Neuron (in vitro differentiated cells): ENCODE results near the gene ITM2A.

ENCODE experiments used
- H2AFZ ChIP-seq: one replicate; pipeline ENCODE4 v1.6.1; 2013; ENCODE audit warnings: low read depth, mild to moderate bottlenecking, inconsistent platforms, low read length, moderate library complexity
- H3K27me3 ChIP-seq: one replicate; pipeline ENCODE4 v1.6.1; 2013; ENCODE audit warnings: low read length; ENCODE audit not compliant: insufficient read depth
- H3K36me3 ChIP-seq: one replicate; pipeline ENCODE4 v1.6.1; 2013; ENCODE audit warnings: low read length; ENCODE audit not compliant: insufficient read depth
- H3K4me1 ChIP-seq: one replicate; pipeline ENCODE4 v1.6.1; 2013; ENCODE audit warnings: low read length; ENCODE audit not compliant: insufficient read depth
- H3K4me3 ChIP-seq: 2 replicates; pipeline ENCODE4 v1.5.1; 2013; ENCODE audit warnings: mild to moderate bottlenecking, low read length, moderate library complexity
- H3K9me3 ChIP-seq: one replicate; pipeline ENCODE4 v1.6.1; 2013; ENCODE audit warnings: low read length

ITM2A gene

GRCh38 chrX:79366873-79367749 lies at the start of gene ITM2A:
Gene ITM2A, minus strand, starts transcription at chrX:79367334. Its CDS starts 119 bp downstream, at chrX:79367215.
- Histone ChIP-seq H3K9me3 (no peaks in the 10 kb centered on the region), H3K4me3 (no peak within 1 kb of the TSS), H3K4me1 (no peaks in the 10 kb centered on the region), H3K36me3 (no peaks in the 10 kb centered on the region), H3K27me3 (peaks cover 11% of the 10 kb centered on the region), H2AFZ (no peak within 1 kb of the TSS)

DNA sequence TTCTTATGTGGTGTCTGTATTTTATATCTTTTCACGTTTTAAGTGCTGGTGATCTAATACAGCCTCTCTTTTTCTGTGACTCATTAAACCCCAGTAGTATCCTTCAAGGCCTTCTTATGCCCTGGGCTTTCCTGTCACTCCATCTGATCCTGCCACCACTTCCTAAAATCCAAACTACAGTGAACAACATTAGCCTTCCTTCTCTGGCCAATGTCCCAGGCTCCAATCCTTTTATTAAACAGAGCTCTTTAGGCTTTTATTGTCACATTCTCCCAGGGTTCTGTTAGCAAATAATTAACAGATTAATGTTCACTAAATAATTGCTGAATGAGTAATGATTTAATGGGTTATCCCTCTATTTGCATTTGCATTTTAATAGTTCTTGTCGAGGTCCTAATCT lies 47.9 kb upstream of the ITM2A start:
- H3K4me3 ChIP-seq = no peak overlapping the region
- H3K9me3 ChIP-seq = no peaks in the 10 kb centered on the region
- no peak overlapping the region for H2AFZ ChIP-seq
- H3K27me3 ChIP-seq = no peaks in the 10 kb centered on the region
- no peaks in the 10 kb centered on the region for H3K36me3 ChIP-seq
- H3K4me1 ChIP-seq = no peaks in the 10 kb centered on the region

GRCh38 chrX:79413963-79414362 lies 46.8 kb upstream of the ITM2A start:
- no peaks in the 10 kb centered on the region for H3K9me3 ChIP-seq
- H2AFZ ChIP-seq = no peak overlapping the region
- no peak overlapping the region for H3K4me3 ChIP-seq
- no peaks in the 10 kb centered on the region for H3K36me3 ChIP-seq
- H3K4me1 ChIP-seq = no peaks in the 10 kb centered on the region
- no peaks in the 10 kb centered on the region for H3K27me3 ChIP-seq

DNA sequence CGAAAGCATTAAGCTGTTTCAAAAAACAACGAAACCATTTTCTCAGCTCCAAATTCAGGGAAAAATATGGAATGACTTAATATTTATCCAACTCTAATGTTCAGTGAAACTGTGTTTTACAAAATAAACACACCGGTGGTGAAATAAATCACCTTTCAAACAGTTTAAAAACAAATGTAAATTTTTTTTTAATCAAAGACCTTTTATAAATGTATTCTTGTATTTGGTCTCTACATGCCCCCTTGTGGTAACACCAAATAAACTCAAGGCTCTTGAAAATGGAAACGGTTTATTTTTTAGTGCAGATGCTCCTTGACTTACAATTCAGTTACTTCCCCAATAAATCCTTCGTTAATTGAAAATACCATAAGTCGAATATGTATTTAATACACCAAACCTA lies 45.8 kb upstream of the ITM2A start:
- Histone ChIP-seq H3K4me3 (no peak overlapping the region), H3K4me1 (no peaks in the 10 kb centered on the region), H3K27me3 (no peaks in the 10 kb centered on the region), H2AFZ (no peak overlapping the region), H3K9me3 (no peaks in the 10 kb centered on the region), H3K36me3 (no peaks in the 10 kb centered on the region)

DNA sequence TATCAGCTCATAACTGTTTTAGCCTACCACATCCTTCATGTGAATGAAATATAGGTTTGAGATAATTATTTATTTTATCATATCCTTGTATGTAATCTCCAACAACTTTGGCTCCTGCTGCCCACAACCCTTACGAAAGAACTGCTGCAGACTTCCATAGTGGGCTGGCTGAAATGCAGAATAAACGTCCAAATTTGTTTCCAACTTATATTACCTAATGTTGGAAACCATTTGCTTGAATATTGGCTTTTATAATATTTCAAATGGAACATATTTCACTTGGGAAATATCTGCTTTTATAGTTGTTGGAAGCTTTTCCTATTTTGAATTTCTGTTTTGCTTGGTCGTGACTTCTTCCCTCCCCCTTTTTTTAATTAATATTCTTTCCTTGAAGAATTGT lies 45.0 kb upstream of the ITM2A start:
- Histone ChIP-seq H2AFZ (no peak overlapping the region), H3K27me3 (no peaks in the 10 kb centered on the region), H3K9me3 (no peaks in the 10 kb centered on the region), H3K4me1 (no peaks in the 10 kb centered on the region), H3K36me3 (no peaks in the 10 kb centered on the region), H3K4me3 (no peak overlapping the region)

DNA sequence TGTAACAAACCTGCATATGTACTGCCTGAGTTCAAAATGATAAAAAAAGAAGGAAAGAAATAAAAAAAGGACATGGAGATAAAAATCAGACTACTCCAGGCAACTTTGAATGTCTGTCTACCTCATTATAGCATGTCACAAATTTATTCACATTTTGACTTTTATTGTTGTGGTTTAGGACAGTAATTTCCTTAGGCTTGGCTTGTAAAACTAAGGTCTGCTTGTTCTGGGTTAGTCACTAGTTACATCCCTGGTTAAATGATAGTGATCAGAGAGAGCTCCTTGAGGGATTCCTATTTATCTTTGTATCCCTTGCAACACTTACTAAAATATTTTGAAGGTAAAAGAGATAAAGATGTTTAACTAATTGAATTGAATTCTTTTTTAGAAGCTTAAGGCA lies 42.5 kb upstream of the ITM2A start:
- no peaks in the 10 kb centered on the region for H3K27me3 ChIP-seq
- no peak overlapping the region for H3K4me3 ChIP-seq
- no peaks in the 10 kb centered on the region for H3K9me3 ChIP-seq
- H3K36me3 ChIP-seq = no peaks in the 10 kb centered on the region
- H3K4me1 ChIP-seq = no peaks in the 10 kb centered on the region
- H2AFZ ChIP-seq = no peak overlapping the region

DNA sequence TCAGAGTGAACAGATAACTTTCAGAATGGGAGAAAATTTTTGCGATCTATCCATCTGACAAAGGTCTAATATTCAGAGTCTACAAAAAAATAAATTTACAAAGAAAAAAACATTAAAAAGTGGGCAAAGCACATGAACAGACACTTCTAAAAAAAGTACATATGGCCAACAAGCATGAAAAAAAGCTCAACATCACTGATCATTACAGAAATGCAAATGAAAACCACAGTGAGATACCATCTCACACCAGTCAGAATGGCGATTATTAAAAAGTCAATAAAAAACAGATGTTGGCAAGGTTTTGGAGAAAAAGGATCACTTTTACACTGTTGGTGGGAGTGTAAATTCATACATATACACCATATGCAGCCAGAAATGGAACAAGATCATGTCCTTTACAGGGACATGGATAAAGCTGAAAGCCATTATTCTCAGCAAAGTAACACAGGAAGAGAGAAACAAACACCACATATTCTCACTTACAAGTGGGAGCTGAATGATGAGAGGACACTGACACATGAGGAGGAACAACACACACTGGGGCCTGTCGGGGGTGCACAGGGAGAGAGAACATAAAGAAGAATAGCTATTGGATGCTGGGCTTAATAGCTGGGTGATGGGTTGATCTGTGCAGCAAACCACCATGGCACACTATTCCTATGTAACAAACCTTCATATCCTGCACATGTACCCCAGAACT lies 41.6 kb upstream of the ITM2A start:
- H2AFZ ChIP-seq = no peak overlapping the region
- H3K9me3 ChIP-seq = no peaks in the 10 kb centered on the region
- no peaks in the 10 kb centered on the region for H3K36me3 ChIP-seq
- no peaks in the 10 kb centered on the region for H3K27me3 ChIP-seq
- no peaks in the 10 kb centered on the region for H3K4me1 ChIP-seq
- no peak overlapping the region for H3K4me3 ChIP-seq

DNA sequence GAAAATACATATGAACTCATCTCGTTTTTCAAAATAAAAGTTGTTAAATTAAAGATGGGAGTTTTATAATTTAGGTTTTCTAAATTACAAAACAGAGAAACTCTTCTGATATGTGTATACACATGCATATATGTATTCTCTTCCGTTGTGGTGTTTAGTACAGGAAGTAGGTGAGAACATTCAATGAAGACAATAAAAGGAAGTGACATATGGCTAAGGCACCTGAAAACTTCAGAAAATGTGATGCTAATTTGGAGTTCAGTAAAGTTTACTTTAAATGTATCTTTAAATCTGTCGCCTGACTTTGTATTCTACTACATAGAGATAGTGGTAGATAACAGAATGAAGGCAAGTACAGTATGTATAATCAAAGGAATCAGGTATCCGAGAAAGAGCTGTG lies 33.5 kb upstream of the ITM2A start:
- Histone ChIP-seq H3K27me3 (no peaks in the 10 kb centered on the region), H2AFZ (no peak overlapping the region), H3K4me1 (no peaks in the 10 kb centered on the region), H3K9me3 (no peaks in the 10 kb centered on the region), H3K36me3 (no peaks in the 10 kb centered on the region), H3K4me3 (no peak overlapping the region)

DNA sequence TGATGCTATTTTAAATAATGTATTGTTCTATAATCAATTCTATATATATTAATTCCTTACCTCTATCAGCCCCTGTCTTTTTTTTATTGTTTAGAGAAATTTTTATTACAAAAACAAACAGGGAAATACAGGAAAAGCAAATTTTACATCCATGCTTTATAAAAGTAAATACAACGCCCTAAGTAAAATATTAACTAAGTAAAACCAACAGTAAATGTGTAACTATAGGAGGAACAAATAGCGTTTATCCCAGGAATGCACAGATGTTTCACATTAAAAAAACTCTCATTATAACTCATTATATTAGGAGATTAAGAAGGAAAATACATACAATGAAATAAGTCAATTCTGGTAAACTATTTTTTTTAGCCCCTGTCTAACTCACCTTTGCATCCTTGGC lies 8.2 kb upstream of the ITM2A start:
- H3K36me3 ChIP-seq = no peaks in the 10 kb centered on the region
- no peak overlapping the region for H3K4me3 ChIP-seq
- H3K9me3 ChIP-seq = no peaks in the 10 kb centered on the region
- H3K27me3 ChIP-seq = no peaks in the 10 kb centered on the region
- no peak overlapping the region for H2AFZ ChIP-seq
- no peaks in the 10 kb centered on the region for H3K4me1 ChIP-seq

DNA sequence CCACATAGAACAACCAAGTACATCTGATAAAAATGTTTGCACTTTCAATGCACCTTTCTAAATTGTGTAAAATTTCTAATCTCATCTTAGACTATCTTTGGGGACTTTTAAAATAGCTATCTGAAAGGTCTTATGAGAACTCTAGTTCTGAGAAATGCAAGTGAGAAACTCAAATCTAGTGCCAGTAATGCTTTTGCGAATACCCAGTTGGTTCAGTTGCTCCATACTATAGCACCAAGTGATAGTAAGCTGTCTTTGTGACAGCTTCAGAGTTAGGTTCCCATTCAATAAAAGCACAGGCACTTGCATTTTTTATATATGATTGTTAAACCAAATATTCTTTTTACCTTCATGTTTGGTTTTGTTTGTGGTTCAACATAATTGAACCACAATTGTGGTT lies 4.5 kb upstream of the ITM2A start:
- Histone ChIP-seq H3K4me1 (no peaks in the 10 kb centered on the region), H2AFZ (no peak overlapping the region), H3K9me3 (no peaks in the 10 kb centered on the region), H3K4me3 (no peak overlapping the region), H3K36me3 (no peaks in the 10 kb centered on the region), H3K27me3 (peaks cover 7% of the 10 kb centered on the region)

GRCh38 chrX:79371101-79371500 lies 4.0 kb upstream of the ITM2A start:
- Histone ChIP-seq H3K4me1 (no peaks in the 10 kb centered on the region), H3K9me3 (no peaks in the 10 kb centered on the region), H3K4me3 (no peak overlapping the region), H2AFZ (no peak overlapping the region), H3K27me3 (peaks cover 11% of the 10 kb centered on the region), H3K36me3 (no peaks in the 10 kb centered on the region)

DNA sequence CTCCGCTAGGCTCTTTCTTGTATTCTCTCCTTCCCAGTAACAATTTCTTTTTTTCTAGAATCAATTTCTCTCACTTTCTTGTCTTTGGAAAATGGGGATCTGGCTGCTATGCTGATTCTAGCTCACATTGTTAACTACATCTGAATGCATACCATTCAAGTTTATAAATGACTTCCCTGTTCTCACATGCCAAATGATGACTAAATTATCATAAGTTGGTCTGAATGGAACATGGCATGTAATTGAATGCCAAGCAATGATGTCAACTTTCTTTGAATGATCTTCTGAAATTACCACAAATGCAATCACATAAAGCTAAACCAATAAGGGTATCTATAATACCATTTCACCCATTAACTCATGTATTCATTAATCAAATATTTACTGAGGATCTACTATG lies 2.7 kb upstream of the ITM2A start:
- no peaks in the 10 kb centered on the region for H3K9me3 ChIP-seq
- no peak overlapping the region for H2AFZ ChIP-seq
- H3K36me3 ChIP-seq = no peaks in the 10 kb centered on the region
- H3K27me3 ChIP-seq = peaks cover 11% of the 10 kb centered on the region
- no peaks in the 10 kb centered on the region for H3K4me1 ChIP-seq
- no peak overlapping the region for H3K4me3 ChIP-seq

DNA sequence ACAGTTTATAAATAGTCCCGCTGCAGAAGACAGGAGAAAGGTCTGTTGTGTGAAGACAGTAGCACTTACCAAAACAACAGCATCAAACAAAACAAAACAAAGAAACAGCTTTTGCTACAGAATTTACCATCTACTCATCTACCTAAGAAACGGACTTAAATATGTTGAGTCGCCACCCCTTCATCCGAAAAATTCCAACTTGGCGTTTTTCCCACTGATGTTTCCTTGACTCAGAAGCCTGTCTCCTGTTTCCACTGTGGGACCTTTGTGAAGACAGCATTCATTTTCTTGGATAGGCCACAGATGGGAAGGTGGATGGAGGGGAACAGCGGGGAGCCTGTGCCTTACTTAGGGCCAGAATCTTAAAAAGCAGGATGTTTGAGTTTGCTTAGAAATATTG lies 1.3 kb upstream of the ITM2A start:
- Histone ChIP-seq H2AFZ (no peak overlapping the region), H3K4me1 (no peaks in the 10 kb centered on the region), H3K9me3 (no peaks in the 10 kb centered on the region), H3K36me3 (no peaks in the 10 kb centered on the region), H3K4me3 (no peak overlapping the region), H3K27me3 (peaks cover 11% of the 10 kb centered on the region)
